Measurements from ENCODE around the gene SMURF2.

The SMURF2 gene

DNA sequence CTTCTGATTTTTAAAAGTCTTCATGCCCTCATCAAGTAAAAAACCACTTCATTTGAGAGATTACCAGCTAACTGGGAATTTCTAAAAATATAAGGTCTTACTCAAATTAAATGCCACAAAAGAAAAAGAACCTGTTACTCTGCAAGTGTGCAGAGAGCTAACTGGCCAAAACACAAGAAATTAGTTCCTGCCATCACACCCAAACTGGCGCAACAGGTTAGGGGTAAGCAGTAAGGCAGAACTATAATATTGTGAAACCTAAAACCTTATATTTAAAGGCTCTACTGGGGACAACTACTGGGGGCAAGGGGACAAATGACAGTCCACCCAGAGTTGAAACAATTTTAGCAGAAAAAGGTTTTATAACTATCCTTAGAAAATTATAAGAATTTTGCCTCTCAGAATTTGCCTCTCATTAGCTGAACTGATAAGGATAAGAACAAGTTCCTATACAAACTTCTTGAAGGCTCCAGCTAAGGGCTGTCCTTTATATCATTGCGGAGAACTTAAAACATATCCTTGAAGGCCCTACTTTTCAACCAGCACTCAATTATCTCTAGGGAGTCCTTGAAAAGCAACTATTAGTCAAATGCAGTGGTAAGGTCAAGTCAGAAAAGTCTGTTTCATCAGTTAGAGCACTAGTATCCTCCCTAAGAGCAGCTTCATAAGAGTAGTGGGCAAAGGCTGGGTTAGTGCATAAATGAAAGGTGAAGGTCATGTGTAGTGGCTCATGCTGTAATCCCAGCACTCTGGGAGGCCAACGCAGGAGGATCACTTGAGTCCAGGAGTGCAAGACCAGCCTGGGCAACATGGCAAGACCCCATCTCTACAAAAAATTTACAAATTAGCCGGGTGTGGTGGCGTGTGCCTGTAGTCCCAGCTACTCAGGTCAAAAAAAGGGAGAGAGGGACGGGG is 31.5 kb downstream of the SMURF2 start:
- TF ChIP-seq OSR1 (CRISPR knock-in tag; IDR thresholded peaks at IDR 0.05): no peak
- TF ChIP-seq GLIS3 (CRISPR knock-in tag; IDR thresholded peaks at IDR 0.05): no peak
- TF ChIP-seq ZNF70 (CRISPR knock-in tag; IDR thresholded peaks at IDR 0.05): no peak
- ATAC-seq: no peak

DNA sequence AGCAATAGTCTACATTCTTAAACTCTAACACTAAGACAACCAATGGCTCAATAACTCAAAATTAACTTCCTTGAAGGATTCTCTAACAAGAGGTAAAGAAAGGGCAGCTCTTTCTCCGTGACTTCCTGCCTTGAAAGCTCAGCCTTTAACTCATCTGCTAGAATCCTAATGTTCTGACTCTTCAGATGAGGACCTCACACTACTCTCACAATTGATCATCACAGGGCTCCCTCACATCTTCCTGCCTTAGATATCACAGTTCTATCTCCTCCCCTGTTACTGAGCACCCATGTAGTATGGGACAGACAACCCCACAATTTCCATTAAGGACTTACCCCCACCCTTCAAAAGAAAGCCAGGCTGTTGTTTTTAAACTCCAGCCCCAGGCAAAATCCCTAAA is 33.5 kb downstream of the SMURF2 start:
- TF ChIP-seq, protein P1, sequence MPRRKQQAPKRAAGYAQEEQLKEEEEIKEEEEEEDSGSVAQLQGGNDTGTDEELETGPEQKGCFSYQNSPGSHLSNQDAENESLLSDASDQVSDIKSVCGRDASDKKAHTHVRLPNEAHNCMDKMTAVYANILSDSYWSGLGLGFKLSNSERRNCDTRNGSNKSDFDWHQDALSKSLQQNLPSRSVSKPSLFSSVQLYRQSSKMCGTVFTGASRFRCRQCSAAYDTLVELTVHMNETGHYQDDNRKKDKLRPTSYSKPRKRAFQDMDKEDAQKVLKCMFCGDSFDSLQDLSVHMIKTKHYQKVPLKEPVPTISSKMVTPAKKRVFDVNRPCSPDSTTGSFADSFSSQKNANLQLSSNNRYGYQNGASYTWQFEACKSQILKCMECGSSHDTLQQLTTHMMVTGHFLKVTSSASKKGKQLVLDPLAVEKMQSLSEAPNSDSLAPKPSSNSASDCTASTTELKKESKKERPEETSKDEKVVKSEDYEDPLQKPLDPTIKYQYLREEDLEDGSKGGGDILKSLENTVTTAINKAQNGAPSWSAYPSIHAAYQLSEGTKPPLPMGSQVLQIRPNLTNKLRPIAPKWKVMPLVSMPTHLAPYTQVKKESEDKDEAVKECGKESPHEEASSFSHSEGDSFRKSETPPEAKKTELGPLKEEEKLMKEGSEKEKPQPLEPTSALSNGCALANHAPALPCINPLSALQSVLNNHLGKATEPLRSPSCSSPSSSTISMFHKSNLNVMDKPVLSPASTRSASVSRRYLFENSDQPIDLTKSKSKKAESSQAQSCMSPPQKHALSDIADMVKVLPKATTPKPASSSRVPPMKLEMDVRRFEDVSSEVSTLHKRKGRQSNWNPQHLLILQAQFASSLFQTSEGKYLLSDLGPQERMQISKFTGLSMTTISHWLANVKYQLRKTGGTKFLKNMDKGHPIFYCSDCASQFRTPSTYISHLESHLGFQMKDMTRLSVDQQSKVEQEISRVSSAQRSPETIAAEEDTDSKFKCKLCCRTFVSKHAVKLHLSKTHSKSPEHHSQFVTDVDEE (CRISPR knock-in tag; IDR thresholded peaks at IDR 0.05): no peak
- TF ChIP-seq, protein P2, sequence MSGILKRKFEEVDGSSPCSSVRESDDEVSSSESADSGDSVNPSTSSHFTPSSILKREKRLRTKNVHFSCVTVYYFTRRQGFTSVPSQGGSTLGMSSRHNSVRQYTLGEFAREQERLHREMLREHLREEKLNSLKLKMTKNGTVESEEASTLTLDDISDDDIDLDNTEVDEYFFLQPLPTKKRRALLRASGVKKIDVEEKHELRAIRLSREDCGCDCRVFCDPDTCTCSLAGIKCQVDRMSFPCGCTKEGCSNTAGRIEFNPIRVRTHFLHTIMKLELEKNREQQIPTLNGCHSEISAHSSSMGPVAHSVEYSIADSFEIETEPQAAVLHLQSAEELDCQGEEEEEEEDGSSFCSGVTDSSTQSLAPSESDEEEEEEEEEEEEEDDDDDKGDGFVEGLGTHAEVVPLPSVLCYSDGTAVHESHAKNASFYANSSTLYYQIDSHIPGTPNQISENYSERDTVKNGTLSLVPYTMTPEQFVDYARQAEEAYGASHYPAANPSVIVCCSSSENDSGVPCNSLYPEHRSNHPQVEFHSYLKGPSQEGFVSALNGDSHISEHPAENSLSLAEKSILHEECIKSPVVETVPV (CRISPR knock-in tag; IDR thresholded peaks at IDR 0.05): no peak
- TF ChIP-seq ARNTL (CRISPR knock-in tag; IDR thresholded peaks at IDR 0.05; ENCODE audit: borderline replicate concordance, low read depth) (no peak), GLIS3 (CRISPR knock-in tag; IDR thresholded peaks at IDR 0.05) (no peak), SNAI2 (CRISPR knock-in tag; IDR thresholded peaks at IDR 0.05) (no peak), BACH2 (CRISPR knock-in tag; IDR thresholded peaks at IDR 0.05; ENCODE audit: borderline replicate concordance) (no peak), ESRRG (CRISPR knock-in tag; IDR thresholded peaks at IDR 0.05) (no peak), TOX (CRISPR knock-in tag; IDR thresholded peaks at IDR 0.05; ENCODE audit: borderline replicate concordance) (no peak), PPARA (CRISPR knock-in tag; IDR thresholded peaks at IDR 0.05; ENCODE audit: borderline replicate concordance) (no peak), ZNF8 (CRISPR knock-in tag; IDR thresholded peaks at IDR 0.05) (no peak)
- TF ChIP-seq, protein P3, sequence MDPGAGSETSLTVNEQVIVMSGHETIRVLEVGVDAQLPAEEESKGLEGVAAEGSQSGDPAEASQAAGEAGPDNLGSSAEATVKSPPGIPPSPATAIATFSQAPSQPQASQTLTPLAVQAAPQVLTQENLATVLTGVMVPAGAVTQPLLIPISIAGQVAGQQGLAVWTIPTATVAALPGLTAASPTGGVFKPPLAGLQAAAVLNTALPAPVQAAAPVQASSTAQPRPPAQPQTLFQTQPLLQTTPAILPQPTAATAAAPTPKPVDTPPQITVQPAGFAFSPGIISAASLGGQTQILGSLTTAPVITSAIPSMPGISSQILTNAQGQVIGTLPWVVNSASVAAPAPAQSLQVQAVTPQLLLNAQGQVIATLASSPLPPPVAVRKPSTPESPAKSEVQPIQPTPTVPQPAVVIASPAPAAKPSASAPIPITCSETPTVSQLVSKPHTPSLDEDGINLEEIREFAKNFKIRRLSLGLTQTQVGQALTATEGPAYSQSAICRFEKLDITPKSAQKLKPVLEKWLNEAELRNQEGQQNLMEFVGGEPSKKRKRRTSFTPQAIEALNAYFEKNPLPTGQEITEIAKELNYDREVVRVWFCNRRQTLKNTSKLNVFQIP (CRISPR knock-in tag; IDR thresholded peaks at IDR 0.05; ENCODE audit: borderline replicate concordance, low read depth): no peak
- ATAC-seq: no peak; the same call in 2 of the 3 replicates

DNA sequence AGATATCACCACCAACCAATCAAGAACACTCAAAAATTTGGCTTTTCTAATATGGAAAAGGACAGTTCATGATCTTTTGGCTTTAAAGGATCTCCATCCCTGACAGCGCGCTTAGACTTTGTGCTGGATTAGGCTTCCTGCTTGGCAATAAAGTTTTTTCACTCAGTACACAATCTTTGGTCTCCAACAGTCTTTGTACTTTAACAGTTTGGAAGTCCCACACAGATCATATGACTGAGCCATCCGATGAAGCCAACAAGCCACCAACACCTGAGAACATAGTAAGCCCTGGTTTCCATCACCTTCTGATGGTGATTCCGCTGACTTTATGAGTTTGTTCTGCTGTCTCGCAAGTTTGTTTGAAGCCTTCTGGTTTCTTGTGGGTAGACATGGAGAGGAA is 34.3 kb downstream of the SMURF2 start:
- ATAC-seq: no peak
- TF ChIP-seq, protein P3 (CRISPR knock-in tag; IDR thresholded peaks at IDR 0.05; ENCODE audit: borderline replicate concordance, low read depth): no peak
- TF ChIP-seq ZNF70 (CRISPR knock-in tag; IDR thresholded peaks at IDR 0.05) (no peak), ISL1 (CRISPR knock-in tag; IDR thresholded peaks at IDR 0.05) (no peak), BACH2 (CRISPR knock-in tag; IDR thresholded peaks at IDR 0.05; ENCODE audit: borderline replicate concordance) (no peak), TOX (CRISPR knock-in tag; IDR thresholded peaks at IDR 0.05; ENCODE audit: borderline replicate concordance) (no peak), RARB (CRISPR knock-in tag; IDR thresholded peaks at IDR 0.05) (no peak), PPARA (CRISPR knock-in tag; IDR thresholded peaks at IDR 0.05; ENCODE audit: borderline replicate concordance) (no peak), ZC3H10 (CRISPR knock-in tag; IDR thresholded peaks at IDR 0.05) (no peak), CSDC2 (CRISPR knock-in tag; IDR thresholded peaks at IDR 0.05) (no peak), ESRRG (CRISPR knock-in tag; IDR thresholded peaks at IDR 0.05) (no peak), GLIS3 (CRISPR knock-in tag; IDR thresholded peaks at IDR 0.05) (no peak), TCF4 (CRISPR knock-in tag; IDR thresholded peaks at IDR 0.05; ENCODE audit: borderline replicate concordance) (no peak)
- TF ChIP-seq, protein P4, sequence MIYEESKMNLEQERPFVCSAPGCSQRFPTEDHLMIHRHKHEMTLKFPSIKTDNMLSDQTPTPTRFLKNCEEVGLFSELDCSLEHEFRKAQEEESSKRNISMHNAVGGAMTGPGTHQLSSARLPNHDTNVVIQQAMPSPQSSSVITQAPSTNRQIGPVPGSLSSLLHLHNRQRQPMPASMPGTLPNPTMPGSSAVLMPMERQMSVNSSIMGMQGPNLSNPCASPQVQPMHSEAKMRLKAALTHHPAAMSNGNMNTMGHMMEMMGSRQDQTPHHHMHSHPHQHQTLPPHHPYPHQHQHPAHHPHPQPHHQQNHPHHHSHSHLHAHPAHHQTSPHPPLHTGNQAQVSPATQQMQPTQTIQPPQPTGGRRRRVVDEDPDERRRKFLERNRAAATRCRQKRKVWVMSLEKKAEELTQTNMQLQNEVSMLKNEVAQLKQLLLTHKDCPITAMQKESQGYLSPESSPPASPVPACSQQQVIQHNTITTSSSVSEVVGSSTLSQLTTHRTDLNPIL (CRISPR knock-in tag; IDR thresholded peaks at IDR 0.05; ENCODE audit: low read depth): no peak
- TF ChIP-seq, protein P5, sequence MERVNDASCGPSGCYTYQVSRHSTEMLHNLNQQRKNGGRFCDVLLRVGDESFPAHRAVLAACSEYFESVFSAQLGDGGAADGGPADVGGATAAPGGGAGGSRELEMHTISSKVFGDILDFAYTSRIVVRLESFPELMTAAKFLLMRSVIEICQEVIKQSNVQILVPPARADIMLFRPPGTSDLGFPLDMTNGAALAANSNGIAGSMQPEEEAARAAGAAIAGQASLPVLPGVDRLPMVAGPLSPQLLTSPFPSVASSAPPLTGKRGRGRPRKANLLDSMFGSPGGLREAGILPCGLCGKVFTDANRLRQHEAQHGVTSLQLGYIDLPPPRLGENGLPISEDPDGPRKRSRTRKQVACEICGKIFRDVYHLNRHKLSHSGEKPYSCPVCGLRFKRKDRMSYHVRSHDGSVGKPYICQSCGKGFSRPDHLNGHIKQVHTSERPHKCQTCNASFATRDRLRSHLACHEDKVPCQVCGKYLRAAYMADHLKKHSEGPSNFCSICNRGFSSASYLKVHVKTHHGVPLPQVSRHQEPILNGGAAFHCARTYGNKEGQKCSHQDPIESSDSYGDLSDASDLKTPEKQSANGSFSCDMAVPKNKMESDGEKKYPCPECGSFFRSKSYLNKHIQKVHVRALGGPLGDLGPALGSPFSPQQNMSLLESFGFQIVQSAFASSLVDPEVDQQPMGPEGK (CRISPR knock-in tag; IDR thresholded peaks at IDR 0.05; ENCODE audit: borderline replicate concordance): no peak
